GM19455 (cell line): ENCODE results near the gene EBPL.

Experiments
- ATAC-seq: cut with Tn5 transposase; IDR thresholded peaks from one replicate; pipeline ENCODE4 v1.9.1; 2021; ENCODE audit not compliant: unreplicated experiment

EBPL gene

DNA sequence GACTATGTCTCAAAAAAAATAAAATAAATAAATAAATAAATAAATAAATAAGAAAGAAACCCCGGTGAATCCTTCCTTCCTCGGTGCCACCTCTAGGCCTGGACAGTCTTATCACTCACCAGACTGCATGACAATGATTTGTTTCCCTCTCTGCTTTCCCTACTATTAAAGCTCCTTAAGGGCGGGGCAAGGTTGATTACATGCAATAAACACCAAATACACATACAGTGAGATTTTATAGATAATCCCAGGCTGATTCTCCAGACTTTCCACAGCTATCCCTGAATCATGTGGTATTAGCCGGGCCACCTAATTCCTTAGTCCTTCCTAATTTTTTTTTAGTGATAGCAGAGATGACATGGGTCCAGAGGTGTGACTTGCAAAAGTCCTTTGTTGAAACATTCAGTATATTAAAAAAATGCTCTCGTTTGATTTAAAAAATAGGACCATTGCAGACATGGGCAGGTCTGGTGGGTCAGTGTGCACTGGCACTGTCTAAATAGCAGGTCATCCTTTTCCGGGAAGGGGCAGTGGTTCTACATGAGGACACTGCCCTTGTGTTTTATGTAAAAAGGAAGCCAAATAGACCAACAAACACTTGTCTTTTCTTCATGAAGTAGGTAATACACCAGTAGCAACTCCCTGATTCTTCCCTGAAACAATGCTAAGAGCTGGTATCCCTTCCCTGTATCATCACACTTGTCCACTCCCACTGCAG, 14.5 kb downstream of the EBPL start:
- ATAC-seq = no peak

DNA sequence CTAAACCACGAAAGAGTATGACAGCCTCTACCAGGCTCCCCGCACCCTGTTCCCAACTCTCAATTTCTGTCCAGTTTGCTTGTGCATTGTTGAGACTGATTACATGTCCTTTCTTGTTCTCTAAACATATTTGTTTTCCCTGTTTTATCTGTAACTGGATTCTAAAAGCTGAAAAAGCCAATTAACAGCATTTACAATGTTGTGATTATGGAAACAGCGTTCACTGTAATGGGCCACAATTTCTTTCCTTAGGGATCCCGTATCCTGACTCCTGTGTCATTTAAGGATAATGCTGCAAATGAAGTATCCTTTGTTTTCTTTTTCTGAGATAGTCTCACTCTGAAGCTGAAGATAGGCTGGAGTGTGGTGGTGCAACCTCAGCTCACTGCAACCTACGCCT, 20.5 kb downstream of the EBPL start:
- ATAC-seq = no peak

DNA sequence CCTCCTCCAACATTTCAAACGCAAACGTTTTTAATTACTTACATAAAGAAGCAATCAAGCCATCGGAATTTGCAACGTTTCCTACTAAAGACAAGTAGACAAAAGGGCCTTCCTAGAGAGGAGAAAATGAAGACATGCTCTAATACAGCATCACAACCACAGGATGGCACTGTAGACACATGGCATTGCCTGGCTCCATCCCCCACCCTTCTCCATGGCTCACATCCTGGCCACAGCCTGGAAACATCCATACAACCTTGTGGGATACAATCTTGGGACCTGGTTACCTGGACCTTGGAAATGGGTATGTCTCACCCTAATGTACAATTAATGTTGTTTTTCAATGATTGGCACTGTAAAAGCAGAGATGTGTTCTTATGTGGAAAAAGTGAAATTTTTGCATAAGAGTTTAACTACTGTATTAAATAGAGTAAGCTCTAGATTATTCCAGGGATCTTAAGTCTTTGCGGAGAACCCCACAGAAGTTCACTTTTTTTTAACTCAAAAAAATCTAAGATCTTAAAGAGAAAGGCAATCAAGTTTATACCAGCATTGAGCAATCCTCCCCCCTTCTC, 21.5 kb downstream of the EBPL start:
- no peak for ATAC-seq

DNA sequence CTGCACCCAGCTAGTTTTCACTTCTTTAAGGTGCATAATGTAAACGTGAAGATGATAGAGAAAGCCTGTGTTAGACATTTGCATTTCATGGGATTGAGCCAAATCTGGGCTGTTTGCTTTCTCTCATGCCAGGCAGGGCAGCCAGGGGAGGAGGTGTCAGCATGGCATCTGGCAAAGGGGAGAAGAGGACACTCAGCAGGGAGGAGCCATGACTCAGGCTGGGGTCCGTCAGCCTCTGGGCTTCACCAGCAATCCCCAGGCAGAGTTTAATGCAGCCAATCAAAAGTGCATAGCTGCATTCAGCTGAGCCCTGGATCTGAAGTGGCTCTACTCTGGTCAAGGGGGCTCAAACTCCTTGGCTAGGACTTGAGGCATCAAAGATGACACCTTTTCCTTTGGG, 23.5 kb downstream of the EBPL start:
- ATAC-seq = no peak

DNA sequence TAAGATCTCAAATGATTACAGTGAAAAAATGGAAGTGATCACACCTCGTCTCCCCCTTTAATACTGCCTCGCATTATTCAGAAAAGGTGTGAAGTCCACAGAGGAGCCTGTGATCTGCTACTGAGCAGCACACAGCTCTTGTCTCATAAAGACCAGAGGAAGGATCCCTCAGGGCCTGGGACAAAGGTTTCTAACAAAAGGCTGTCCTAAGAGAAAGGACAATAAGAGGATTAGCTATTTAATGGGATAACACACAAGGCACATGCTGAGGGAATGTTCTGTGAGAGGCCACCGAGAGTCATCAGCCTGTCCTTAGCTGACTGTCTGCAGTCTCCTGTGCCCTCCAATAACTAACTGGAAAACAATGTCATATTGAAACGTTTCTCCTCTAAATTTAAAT, 26.7 kb downstream of the EBPL start:
- ATAC-seq = no peak

DNA sequence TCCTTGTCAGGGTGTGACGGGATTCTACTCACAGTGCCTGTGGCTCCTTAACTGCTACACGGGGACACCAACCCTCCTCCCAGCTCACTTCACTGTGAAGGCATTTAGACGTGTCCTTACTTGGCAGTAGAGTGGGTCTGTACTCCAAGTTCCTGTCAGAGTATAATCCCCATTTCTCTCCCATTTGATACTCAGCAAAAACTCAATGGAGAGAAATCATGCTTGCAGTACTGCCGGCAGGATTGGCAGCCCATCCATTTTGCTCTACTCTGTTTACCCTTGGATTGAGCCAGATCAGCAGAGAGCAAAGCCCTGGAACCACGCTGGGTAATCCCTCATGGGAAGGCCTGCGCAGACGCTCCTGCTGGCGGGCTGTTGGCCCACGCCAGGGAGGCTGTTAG, 34.0 kb downstream of the EBPL start:
- no peak for ATAC-seq

DNA sequence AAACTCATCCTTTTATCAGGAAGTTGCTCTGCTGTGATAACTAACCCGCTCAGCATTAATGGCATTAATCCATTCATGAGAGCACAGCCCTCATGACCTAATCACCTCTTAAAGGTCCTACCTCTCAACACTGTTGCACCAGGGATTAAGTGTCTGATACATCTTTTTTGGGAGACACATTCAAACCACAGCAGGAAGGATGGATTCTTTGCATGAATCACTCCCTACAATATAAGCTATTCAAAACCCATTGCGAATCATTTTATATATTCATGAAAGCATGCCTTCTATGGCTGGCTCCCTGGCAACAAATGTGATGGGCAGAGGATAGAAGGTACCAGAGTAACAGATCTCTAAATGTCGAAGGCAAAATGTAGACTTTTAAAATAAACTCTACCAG, 35.4 kb downstream of the EBPL start:
- no peak for ATAC-seq

DNA sequence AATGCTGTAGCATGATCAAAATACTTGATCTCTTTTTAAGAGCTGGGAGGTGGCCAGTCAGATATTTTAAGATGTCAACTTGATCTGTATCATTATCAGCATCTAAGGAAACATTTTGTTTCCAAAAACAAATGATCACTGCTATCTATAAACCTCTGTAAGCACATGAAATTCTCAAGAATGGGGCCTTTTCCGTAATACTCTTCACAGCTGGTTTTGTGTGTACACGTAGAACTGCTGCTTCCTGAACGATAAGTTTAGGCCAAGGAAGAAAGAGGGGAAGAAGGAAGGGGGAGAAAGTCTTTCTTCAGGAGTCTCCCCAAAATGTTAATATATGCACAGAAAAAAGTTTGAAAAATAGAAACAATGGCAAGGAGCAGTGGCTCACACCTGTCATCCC, 37.3 kb downstream of the EBPL start:
- no peak for ATAC-seq

DNA sequence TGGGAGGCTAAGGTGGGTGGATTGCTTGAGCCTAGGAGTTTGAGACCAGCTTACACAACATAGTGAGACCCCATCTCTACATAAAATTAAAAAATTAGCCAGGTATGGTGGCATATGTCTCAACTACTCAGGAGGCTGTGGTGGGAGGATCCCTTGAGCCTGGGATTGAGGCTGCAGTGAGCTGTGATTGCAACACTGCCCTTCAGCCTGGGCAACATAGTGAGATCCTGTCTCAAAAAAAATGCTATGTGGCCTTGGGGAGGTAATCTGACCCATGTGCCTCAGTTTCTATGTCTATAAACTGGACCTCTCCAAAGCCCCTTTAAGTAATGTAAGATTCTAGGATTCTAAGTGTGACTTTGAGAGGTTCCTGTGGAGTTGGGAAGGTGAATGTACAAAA, 37.8 kb downstream of the EBPL start:
- no peak for ATAC-seq

DNA sequence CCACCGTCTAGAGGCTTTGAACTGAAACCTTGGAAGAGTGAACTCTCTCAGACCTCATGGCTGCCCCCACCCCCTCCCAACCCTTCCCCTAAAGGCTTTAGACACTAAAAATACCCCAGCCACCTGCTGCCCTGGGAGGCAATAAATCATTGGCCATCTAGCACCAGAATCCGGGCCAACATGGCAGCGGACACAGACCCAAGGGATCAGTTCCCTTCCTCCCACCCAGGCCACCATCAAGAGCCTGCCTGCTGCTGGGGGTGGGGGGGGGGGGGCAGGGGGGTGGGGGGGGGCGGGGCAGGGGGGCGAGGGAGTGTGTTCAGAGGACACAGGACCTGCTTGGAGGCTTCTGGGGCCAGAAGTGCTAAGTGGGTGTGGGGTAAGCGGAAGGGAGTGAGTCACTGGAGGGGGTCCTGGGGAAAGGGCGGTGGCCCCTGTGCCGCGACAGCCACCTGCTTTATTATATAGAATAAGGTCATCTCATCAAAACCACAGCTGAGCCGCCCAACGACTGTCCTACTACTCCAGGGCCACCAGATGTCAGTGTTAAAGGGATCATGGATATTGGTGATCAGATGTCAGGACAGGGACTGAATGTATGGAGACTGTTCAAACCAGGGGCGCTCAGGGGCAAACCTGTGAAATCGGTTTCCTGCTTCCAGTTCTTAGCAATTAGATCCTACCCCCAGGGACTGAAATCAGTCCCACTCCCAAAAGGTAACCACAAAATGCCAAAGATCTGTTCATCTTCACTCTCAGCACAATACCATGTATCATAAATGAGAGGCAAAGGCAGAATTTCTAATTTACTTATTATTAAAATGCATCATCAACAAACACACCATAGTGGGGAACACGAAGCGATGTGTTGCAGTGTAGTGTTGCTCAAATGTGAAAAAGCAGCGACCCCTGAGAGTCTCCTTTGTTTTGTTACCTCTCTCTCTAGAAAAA, 38.7 kb downstream of the EBPL start:
- no peak for ATAC-seq

DNA sequence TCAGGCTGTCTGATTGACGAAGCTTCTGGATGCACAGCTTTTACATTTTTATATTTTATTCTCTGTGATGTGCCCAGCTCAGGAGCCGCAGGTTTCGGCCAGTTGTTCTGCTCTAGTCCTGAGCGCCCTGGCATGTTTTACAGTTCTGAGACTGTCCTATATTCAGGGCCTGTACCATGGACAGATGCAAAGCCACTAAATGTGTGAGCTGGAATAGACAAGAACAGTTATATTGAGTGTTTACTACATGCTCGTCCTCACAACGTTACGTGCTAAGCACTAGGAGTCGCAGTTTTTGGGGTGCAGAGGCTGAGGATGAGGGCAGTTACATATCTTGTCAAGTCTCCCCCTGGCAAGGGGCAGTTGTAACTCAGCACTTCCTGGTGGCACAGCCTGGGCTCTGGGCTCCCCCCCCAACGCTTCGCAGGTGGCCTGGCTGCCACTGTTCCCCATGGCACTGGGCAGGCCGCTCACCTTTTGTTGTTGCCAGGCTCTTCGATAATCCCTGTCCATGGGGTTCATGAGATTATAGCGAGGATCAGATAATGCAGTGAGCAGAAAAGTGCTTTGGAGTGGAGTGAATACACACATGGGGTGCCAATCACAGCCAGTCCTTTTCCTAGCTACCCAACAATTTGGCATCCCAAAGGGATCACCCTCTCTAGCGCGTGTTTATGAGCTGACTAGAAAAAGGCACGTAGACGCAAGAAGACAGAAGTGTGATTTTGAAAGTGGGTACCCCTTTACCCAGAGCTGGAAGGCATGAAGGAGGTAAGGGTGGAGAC, 39.5 kb downstream of the EBPL start:
- ATAC-seq = no peak

DNA sequence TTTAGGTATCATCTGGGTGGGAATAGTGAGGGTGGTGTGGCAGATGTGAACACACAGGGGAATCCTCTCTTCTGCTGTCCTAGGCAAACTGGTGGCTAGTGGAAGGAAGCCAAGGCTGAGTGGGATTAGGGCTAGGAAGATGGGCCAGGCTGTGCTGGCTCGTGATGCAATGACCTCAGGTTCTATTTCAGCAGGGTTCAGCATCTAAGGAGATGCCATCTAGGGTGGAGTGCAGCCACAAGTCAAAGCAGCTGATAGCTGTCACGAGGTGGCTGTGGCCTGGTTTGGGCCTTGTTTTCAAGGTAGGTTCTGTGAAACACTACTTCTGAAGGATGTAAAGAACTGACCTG, 41.3 kb downstream of the EBPL start:
- ATAC-seq = no peak

DNA sequence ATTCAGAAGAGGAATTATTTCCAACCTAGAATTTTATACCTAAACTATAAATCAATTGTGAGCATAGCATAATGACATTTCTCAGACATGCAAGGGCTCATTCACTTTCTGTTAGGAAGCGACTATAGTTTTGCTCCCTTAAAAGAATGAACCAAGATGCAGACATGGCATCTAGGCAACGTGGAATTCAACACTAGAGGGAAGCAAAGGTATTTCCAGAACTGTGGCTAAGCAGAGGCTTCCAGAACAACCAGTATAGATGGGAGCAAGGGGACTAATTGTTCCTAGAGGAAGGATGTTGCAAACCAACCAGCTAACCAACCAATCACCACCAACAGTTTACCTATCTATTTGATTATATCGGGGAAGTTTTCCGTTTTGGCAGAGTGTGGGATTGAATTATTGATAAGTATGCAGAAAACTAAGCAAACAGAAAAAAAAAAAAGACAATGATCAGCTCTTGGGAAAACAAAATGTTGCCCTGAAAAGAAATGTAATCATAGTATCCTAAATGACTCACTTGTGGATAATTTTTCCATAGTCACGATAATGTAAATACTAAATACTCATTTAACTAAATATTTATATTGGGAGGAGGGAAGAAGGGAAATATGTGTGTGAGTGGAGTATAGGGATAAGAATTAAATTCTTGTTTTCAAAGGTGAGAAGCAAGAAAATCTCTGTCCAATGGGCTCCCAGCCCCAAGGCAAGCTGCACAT, 41.9 kb downstream of the EBPL start:
- ATAC-seq = no peak

DNA sequence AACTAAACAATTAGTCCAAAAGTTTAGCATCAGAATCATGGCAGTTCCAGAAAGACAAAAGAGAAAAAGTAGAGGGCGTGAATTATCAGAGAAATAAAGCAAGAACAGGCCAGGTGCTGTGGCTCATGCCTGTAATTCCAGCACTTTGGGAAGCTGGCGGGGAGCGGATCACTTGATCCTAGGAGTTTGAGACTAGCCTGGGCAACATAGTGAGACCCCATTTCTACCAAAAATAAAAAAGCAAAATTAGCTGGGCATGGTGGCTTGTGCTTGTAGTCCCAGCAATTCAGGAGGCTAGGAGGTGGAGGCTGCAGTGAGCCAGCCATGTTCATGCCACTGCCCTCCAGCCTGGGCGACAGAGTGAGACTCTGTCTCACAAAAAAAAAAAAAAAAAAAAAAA, 44.6 kb downstream of the EBPL start:
- no peak for ATAC-seq

DNA sequence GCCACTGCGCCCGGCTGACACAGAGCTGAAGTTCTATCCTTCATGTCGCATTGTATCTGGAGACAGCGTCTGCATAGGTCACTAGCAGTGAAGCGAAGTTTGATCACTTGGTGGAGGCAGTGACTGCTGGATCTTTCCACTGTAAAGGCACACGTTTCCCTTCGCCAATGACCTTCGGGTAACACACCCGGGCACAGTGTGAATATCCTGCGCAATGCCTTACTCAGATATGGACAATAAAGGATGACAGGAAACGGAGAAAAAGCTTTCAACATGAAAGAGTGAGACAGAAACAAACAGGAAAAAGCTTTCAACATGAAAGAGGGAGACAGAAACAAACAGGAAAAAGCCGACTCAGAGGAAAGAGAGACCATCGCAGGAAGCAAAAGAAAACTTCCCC, 45.8 kb downstream of the EBPL start:
- ATAC-seq = no peak

DNA sequence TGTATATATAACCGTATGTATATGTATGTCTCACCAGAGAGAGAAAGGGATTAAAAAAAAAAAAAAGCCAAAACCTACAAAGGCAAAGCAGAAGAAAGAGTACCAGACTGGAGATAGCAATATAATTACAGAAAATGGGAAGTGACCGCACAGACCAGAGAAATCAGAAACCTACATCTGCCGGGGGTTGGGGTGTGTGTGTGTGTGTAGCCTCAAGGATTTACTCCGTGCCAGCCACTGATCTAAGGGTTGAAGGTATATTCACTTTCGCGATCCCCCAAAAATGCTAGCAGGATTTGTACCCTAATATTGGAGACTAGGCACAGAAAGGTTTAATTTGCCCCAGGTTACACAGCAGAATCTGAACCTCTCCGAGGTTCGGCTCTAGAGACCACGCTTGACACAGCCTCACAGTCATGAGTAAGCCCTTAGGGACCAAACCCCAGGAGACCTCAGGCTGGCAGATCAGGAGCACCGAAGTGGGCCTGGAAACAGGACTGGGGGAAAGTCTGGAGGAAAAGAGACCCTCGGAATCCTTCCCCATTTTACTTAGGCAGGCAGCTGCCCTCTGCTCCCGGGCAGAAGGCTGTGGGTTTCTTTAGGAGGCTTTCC, 48.1 kb downstream of the EBPL start:
- no peak for ATAC-seq

DNA sequence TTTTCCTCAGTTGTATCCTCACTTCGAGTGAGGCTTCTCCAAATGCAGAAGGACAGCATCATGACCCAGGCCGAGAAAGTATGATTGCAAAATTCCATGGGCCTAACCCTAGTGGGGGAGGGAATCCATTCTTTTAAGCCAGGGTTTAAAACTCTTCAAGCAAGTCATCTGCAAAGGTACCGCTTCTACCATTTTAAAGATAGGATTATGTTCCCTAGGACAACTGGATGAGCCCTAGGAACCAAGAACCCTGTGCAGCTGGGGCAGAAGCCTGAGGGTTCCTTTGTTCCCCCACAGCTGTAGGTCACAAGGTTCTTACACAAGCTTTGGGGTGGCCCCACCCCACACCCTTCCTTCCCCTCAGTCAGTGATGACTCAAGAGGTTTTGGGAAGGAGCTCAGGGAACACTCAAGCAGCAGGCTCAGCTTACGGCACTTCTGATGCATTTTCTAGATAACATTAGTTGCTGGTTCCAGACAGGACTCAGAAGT, 49.4 kb downstream of the EBPL start:
- no peak for ATAC-seq

DNA sequence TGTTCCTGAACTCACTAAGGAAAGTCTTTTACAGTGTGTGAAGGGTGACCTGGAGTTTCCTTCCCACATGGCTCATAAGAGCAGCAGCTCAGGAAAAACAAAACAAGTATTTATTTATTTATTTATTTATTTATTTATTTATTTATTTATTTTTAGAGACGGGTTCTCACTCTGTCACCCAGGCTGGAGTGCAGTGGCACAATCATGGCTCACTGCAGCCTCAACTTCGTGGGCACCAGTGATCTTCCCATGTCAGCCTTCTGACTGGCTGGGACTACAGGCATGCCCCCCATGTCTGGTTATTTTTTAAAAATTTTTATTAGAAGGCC, 52.6 kb downstream of the EBPL start:
- ATAC-seq = no peak

DNA sequence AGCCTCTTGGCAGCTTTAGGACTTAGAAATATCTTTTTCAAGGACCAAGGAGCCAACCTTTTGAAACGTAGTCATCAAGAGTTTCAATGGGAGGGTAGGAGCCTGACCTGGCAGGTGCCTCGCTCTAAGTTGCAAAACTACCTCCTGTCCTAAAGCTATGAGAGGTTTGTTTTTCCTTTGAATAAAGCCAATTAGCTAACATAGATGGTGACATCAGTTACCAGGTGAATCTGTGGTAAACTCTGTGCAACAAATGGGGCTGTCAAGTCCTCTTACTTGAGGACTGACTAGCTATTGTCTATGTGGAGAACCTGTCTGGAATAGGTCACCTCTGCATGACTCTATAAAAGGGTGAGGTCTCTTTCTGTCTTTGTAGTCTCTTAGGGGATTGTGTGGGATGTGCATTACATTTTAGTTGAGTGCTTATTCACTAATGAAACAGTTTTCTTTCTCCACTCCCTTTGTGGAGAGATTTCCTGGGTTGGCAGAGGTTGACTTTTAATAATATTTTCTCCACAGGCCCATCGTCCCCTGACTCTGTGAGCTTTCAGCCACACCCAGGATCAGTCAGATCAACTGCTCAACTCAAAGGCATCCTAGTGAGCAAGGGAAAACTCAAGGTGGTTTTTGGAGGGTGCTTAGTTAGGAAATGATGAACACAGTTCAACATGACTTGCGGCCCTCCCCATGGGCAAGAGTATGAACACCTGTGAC, 53.1 kb downstream of the EBPL start:
- ATAC-seq = no peak

DNA sequence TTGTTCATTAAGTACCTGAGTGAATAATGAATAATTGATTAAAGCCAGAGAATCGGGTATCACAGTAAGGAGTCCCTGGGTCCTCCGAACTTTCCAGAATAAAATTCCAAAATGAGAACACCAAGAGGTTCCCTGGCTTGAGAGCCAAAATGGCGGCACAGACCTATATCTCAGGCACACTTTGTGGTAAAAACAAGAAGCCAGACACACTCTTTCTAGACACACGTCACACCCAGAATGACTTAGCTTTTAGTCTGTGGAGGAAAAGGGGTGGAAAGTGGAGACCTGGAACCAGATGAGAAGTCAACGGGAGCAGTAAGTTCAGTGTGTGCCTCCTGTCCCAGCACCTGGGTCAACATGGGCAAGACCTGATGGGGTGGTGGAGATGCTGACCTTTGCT, 54.6 kb downstream of the EBPL start:
- ATAC-seq = no peak
